K562 (cell line): ENCODE results near the gene STX1A. TPM values are rescaled to one million over a fixed set of nuclear protein-coding genes. Genes with fewer than 3 reads are reported as not detected.

Source experiments
- ARID1B ChIP-seq: fragments of 450-650 bp; IDR thresholded peaks from 2 replicates; pipeline ENCODE4 v1.6.1; 2016; ENCODE audit warnings: antibody characterized with exemption, mild to moderate bottlenecking, inconsistent platforms
- CBX3 ChIP-seq, 2 experiments: IDR thresholded peaks; 1 replicate in 1 of 2; 2 replicates in 1 of 2; pipeline ENCODE4 v1.6.1; 2012; ENCODE audit warnings: inconsistent platforms in 2 of 2, low read length in 2 of 2, borderline replicate concordance in 1 of 2, control low read depth in 1 of 2
- CREB1 ChIP-seq, 2 experiments: sonication (generic) in 1 of 2; formaldehyde crosslinking in 1 of 2; IDR thresholded peaks; 2 replicates each; pipeline versions ENCODE4 v1.6.1 to v1.8.0; 2012 to 2022; ENCODE audit warnings: inconsistent platforms in 1 of 2, mild to moderate bottlenecking in 1 of 2, missing genetic modification reagents in 1 of 2, moderate library complexity in 1 of 2
- ELF1 ChIP-seq: fragments of 200-800 bp; sonication (Bioruptor generic); IDR thresholded peaks from 2 replicates; pipeline ENCODE4 v1.6.1; 2016; ENCODE audit warnings: missing genetic modification characterization, missing compliant biosample characterization
- FOXM1 ChIP-seq, 2 experiments: fragments of 450-650 bp in 1 of 2; sonication (generic) in 1 of 2; formaldehyde crosslinking in 1 of 2; IDR thresholded peaks; 2 replicates each; pipeline versions ENCODE4 v1.6.1 to v1.9.0; 2017 to 2022; ENCODE audit warnings: low read depth in 2 of 2, mild to moderate bottlenecking in 2 of 2, missing genetic modification reagents in 1 of 2, moderate library complexity in 1 of 2
- GABPB1 ChIP-seq: sonication (generic); formaldehyde crosslinking; IDR thresholded peaks from 2 replicates; pipeline ENCODE4 v1.8.0; 2022; ENCODE audit warnings: mild to moderate bottlenecking, missing genetic modification reagents
- MEIS2 ChIP-seq: fragments of 450-650 bp; IDR thresholded peaks from 2 replicates; pipeline ENCODE4 v1.6.1; 2014; ENCODE audit warnings: mild to moderate bottlenecking; ENCODE audit not compliant: partially characterized antibody
- MXI1 ChIP-seq: IDR thresholded peaks from 2 replicates; pipeline ENCODE4 v1.6.1; 2011; ENCODE audit warnings: low read depth, mild to moderate bottlenecking, improper control_type of control experiment, low read length
- NELFE ChIP-seq: IDR thresholded peaks from 2 replicates; pipeline ENCODE4 v1.6.1; 2011; ENCODE audit warnings: mild to moderate bottlenecking; ENCODE audit not compliant: insufficient read depth, insufficient read length
- PHF20 ChIP-seq: fragments of 450-650 bp; IDR thresholded peaks from 2 replicates; pipeline ENCODE4 v1.6.1; 2018; ENCODE audit not compliant: partially characterized antibody
- RBM22 ChIP-seq: fragments of 200-400 bp; formaldehyde crosslinking; IDR thresholded peaks from 2 replicates; pipeline ENCODE4 v1.6.1; 2018; ENCODE audit warnings: low read length, low read depth; ENCODE audit not compliant: poor library complexity, severe bottlenecking
- SIN3A ChIP-seq, 2 experiments: fragments of 150-350 bp in 1 of 2; IDR thresholded peaks; 2 replicates each; pipeline ENCODE4 v1.6.1; 2011 to 2016; ENCODE audit warnings: borderline replicate concordance in 2 of 2, low read depth in 2 of 2, low read length in 2 of 2, mild to moderate bottlenecking in 2 of 2, moderate library complexity in 2 of 2; ENCODE audit not compliant: control insufficient read depth in 1 of 2
- ZNF318 ChIP-seq, 2 experiments: fragments of 450-650 bp; IDR thresholded peaks; 2 replicates each; pipeline ENCODE4 v1.6.1; 2016; ENCODE audit warnings: mild to moderate bottlenecking in 2 of 2, borderline replicate concordance in 1 of 2, low read depth in 1 of 2, moderate library complexity in 1 of 2
- ZNF384 ChIP-seq: IDR thresholded peaks from 2 replicates; pipeline ENCODE4 v1.6.1; 2012; ENCODE audit warnings: low read depth, low read length, improper control_type of control experiment
- ZNF740 ChIP-seq, 3 experiments: fragments of 200-800 bp in 1 of 3; sonication (Bioruptor generic) in 1 of 3; sonication (generic) in 1 of 3; formaldehyde crosslinking in 1 of 3; IDR thresholded peaks; 2 replicates each; pipeline versions ENCODE4 v1.6.1 to v1.8.0; 2016 to 2022; ENCODE audit warnings: mild to moderate bottlenecking in 2 of 3, missing compliant biosample characterization in 2 of 3, missing genetic modification characterization in 2 of 3, missing genetic modification reagents in 1 of 3
- polyA plus RNA-seq, 8 experiments: library from polyadenylated mRNA; depleted of rRNA in 4 of 8; stranded (reverse) in 5 of 8; unstranded in 3 of 8; fragments of >200 nt; fragmentation: Nextera tagmentation in 2 of 8; fragmentation: Illumina TruSeq in 1 of 8; extraction: Ambion mirVana in 2 of 8; extraction: Trizol in 1 of 8; gene quantifications; 2 replicates each; pipeline versions ENCODE4 v1.2.1 to v1.2.3, GENCODE V29; 2011 to 2014; ENCODE audit warnings: inconsistent platforms in 1 of 8, missing spikeins in 1 of 8
- total RNA-seq, 7 experiments: library from RNA; depleted of rRNA in 6 of 7; stranded (reverse); fragments of >200 nt in 6 of 7; fragmentation: Illumina TruSeq in 2 of 7; extraction: Trizol in 2 of 7; gene quantifications; 2 replicates each; pipeline versions ENCODE4 v1.2.1 to v1.2.3, GENCODE V29; 2011 to 2021; ENCODE audit warnings: low replicate concordance in 1 of 7

STX1A gene
- total and polyA plus RNA-seq, 9 of the 15 experiments (the other 6 are each of a cell fraction or from before 2014, with no cell fraction given): 0.04 to 15.1 (median 6.3) TPM

- TF ChIP-seq ZNF318 (IDR thresholded peaks at IDR 0.05; ENCODE audit: borderline replicate concordance in 1 of 2, low read depth in 1 of 2) (no peak), CBX3 (IDR thresholded peaks at IDR 0.05; ENCODE audit: borderline replicate concordance in 1 of 2, low read length in 2 of 2) (peak in 1 of 2 experiments; percentile 91; a peak in 2 of 3 replicates), ZNF740 (CRISPR knock-in tag; IDR thresholded peaks at IDR 0.05) (no peak), ZNF740 (tag; IDR thresholded peaks at IDR 0.05) (0 out of 4 replicates have a peak, but pooled peaks of 1 of the 2 experiments have one; percentile 41), FOXM1 (IDR thresholded peaks at IDR 0.05; ENCODE audit: low read depth) (peak; percentile 50; the same call in 1 of the 2 replicates), FOXM1 (CRISPR knock-in tag; IDR thresholded peaks at IDR 0.05; ENCODE audit: low read depth) (no peak), ELF1 (tag) (peak; percentile 48; the same call in 1 of the 2 replicates), MXI1 (no peak), ZNF384 (peak; percentile 28; the same call in 1 of the 2 replicates), NELFE (no peak), GABPB1 (CRISPR knock-in tag) (peak; percentile 54; the same call in 1 of the 2 replicates), SIN3A (IDR thresholded peaks at IDR 0.05; ENCODE audit: borderline replicate concordance in 2 of 2, control insufficient read depth in 1 of 2, low read depth in 2 of 2, low read length in 2 of 2) (0 out of 4 replicates have a peak, but pooled peaks of 1 of the 2 experiments have one; percentile 32), ARID1B (peak; percentile 55), RBM22 (peak; percentile 83), CREB1 (IDR thresholded peaks at IDR 0.05) (0 out of 2 replicates have a peak, but pooled peaks have one; percentile 34), CREB1 (CRISPR knock-in tag; IDR thresholded peaks at IDR 0.05) (peak; percentile 32; the same call in 1 of the 2 replicates), PHF20 (peak; percentile 92), MEIS2 (peak; percentile 25)
Observed at GRCh38 chr7:73667344-73668102, 51.9 kb downstream of the STX1A start, which contains the start of gene VPS37D (continued).
